HG02798 (cell line): ENCODE results near the gene GSTA3.
"Not testable (repeated sequence)": the region's sequence is repeated elsewhere in the genome, so short reads cannot be mapped to it uniquely, and the experiment has no call there.

Experiments used
- ATAC-seq: cut with Tn5 transposase; IDR thresholded peaks from one replicate; pipeline ENCODE4 v1.9.1; 2021; ENCODE audit warnings: mild to moderate bottlenecking; ENCODE audit not compliant: unreplicated experiment, poor library complexity

GSTA3 gene

DNA sequence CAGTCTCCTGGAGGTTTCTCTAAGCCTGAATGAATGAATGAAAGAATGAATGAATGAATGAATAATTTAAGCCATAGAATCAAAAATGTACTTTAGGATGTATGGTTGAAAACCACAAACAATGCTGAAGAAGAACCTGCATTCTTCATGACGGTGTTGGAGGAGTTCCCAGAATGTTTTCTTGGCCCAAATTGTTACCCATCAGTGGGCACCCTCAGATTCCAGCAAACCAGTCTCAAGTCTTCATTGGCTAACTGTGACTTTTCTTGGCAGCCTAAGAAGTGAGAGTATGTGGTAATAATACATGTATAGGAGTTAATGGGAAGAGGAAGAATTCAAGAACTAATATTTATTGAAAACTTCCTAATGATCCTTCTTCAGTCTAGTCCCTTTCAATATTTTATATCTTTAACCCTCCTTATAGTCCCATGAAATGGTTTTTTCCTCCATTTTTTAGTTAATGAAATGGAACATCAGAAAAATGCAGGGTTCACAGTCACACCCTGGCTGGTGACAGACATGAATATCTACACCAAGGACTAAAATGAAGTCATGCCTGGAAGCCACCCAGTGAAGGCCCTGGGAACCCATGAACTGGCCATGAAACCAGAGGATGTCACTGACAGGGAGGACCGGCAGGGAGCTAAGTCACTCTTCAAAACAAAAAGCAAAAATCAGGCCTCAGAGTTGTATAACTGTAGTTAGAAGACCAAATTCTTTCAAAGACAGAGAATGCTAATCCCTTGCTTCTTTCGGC is 39.0 kb downstream of the GSTA3 start:
- ATAC-seq = not testable (repeated sequence)

DNA sequence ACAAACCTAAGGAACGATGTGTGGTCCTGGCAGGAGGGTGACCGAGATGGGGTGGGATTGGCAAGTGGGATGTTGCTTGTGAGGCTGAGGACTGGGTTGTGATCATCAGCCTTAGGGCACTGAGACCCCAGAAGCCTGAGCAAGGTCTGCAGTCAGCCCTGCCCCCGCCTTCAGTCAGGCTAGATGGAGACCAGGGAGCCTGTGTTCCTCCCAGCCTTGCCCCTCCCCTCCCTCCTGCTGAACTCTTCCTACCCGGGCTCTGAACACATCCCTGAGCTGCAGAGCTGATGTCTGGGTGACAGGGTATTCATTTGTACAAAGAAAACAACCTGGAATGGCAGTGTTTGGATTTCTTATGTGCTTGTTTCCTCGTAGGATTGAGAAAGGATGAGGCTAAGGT is 40.6 kb downstream of the GSTA3 start:
- not testable (repeated sequence) for ATAC-seq

DNA sequence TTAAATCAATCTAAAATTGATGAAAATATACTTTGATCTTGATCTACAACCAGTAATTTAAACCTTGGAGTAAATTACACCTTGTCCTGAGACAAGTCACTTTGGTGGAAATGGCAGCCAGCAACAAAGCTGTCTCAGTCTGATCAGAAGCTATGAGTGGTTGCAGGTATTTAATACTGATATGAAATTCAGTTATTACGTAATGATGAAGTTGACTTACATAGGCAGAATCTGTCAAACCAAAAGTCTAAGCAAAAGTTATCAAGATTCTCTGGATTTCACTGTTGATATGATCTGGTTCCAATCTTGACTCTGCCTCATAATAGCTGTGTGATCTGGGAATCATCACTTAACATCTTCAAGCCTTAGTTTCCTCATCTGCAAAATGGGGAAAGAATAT is 41.3 kb downstream of the GSTA3 start:
- ATAC-seq = no peak

DNA sequence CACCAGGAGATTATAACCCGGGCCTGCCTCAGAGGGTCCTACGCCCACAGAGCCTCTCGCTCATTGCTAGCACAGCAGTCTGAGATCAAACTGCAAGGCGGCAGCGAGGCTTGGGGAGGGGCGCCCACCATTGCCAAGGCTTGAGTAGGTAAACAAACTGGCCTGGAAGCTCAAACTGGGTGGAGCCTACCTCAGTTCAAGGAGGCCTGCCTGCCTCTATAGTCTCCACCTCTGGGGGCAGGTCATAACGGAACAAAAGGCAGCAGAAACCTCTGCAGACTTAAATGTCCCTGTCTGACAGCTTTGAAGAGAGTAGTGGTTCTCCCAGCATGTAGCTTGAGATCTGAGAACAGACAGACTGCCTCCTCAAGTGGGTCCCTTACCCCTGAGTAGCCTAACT is 48.3 kb downstream of the GSTA3 start:
- not testable (repeated sequence) for ATAC-seq

DNA sequence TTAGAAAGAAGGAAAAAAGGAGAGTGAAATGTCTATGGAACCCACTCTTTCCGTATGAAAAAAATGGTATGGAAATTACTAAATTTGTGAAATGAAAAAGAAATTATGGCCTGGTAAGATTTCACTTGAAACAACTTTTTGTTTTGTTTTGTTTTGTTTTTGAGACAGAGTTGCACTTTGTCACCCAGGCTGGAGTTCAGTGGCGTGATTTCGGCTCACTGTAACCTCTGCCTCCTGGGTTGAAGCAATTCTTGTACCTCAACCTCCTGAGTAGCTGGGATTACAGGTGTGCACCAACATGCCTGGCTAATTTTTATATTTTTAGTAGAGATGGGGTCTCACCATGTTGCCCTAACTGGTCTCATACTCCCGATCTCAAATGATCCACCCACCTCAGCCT is 51.1 kb downstream of the GSTA3 start:
- no peak for ATAC-seq

DNA sequence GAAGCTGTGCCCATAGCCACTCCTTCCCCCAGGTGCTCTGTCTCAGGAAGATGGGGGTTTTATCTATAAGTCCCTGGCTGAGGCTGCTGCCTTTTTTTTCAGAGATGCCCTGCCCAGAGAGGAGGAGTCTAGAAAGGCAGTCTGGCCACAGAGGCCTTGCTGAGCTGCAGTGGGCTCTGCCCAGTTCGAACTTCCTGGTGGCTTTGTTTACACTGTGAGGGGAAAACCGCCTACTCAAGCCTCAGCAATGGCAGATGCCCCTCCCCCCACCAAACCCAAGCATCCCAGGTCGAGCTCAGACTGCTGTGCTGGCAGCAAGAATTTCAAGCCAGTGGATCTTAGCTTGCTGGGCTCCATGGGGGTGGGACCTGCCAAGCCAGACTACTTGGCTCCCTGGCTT is 53.4 kb downstream of the GSTA3 start:
- not testable (repeated sequence) for ATAC-seq

DNA sequence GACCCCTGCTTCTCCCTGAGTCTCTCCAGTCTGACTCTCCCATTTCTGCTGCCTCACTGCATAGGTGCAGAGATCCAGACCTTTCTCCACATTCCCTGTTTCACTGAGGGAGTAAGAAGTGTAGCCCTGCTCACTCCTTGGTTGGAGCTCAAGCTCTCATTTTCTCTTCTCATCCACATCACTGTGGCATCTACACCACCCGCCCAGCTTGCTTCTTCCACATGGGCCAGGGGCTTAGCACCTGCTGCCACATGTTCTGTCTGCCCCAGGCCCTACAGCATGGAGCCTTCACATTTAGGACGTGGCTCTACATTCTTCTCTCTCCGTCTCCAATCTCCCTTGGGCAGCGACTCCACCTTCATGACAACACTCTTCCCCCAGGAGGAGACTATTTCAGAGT is 60.4 kb downstream of the GSTA3 start:
- no peak for ATAC-seq
